ENCODE results near the gene BDKRB2.

The BDKRB2 gene

GRCh38 chr14:96176811-96177211, 27.8 kb upstream of the BDKRB2 start:
- no peak for DNase-seq (ENCODE audit: low read depth in 2 of 2)

- no peak for DNase-seq (ENCODE audit: low read depth in 2 of 2)
Observed at GRCh38 chr14:96177766-96178375, 26.8 kb upstream of the BDKRB2 start.

- no peak for DNase-seq (ENCODE audit: low read depth in 2 of 2)
Observed at GRCh38 chr14:96178461-96179321, 25.9 kb upstream of the BDKRB2 start.

GRCh38 chr14:96180043-96180874, 24.4 kb upstream of the BDKRB2 start:
- no peak for DNase-seq (ENCODE audit: low read depth in 2 of 2)

- DNase-seq (ENCODE audit: low read depth in 2 of 2), result no peak
Observed at GRCh38 chr14:96181186-96182056, 23.2 kb upstream of the BDKRB2 start.

- no peak for DNase-seq (ENCODE audit: low read depth in 2 of 2)
Observed at GRCh38 chr14:96182546-96182945, 22.1 kb upstream of the BDKRB2 start.

GRCh38 chr14:96184737-96185136, 19.9 kb upstream of the BDKRB2 start:
- no peak for DNase-seq (ENCODE audit: low read depth in 2 of 2)

- DNase-seq (ENCODE audit: low read depth in 2 of 2), result no peak
Observed at GRCh38 chr14:96187216-96188031, 17.2 kb upstream of the BDKRB2 start.

GRCh38 chr14:96189281-96189711, 15.3 kb upstream of the BDKRB2 start:
- no peak for DNase-seq (ENCODE audit: low read depth in 2 of 2)

- no peak for DNase-seq (ENCODE audit: low read depth in 2 of 2)
Observed at GRCh38 chr14:96191353-96191752, 13.3 kb upstream of the BDKRB2 start.

- DNase-seq (ENCODE audit: low read depth in 2 of 2), result no peak
Observed at GRCh38 chr14:96191841-96192462, 12.7 kb upstream of the BDKRB2 start.

GRCh38 chr14:96192975-96193805, 11.4 kb upstream of the BDKRB2 start:
- DNase-seq (ENCODE audit: low read depth in 2 of 2), result no peak

- DNase-seq (ENCODE audit: low read depth in 2 of 2), result no peak
Observed at GRCh38 chr14:96194262-96194656, 10.4 kb upstream of the BDKRB2 start.

GRCh38 chr14:96194657-96195431, 9.8 kb upstream of the BDKRB2 start:
- DNase-seq (ENCODE audit: low read depth in 2 of 2), result no peak

GRCh38 chr14:96195441-96196081, 9.1 kb upstream of the BDKRB2 start:
- no peak for DNase-seq (ENCODE audit: low read depth in 2 of 2)

- DNase-seq (ENCODE audit: low read depth in 2 of 2), result no peak
Observed at GRCh38 chr14:96197163-96197852, 7.3 kb upstream of the BDKRB2 start.

- no peak for DNase-seq (ENCODE audit: low read depth in 2 of 2)
Observed at GRCh38 chr14:96197969-96198368, 6.7 kb upstream of the BDKRB2 start.

Data from stimulated activated CD4-positive, alpha-beta T cell treated with anti-CD3 and anti-CD28 coated beads, Interleukin-1b, Interleukin-23, amount 100 ng/mL, for 4 hours (primary cell).